HCT116 (cell line): Measurements from ENCODE around the gene HPD. TPM values are rescaled to one million over a fixed set of nuclear protein-coding genes. Genes with fewer than 3 reads are reported as not detected.

Experiments
- ATAC-seq: fragments of 200-7000 bp; cut with Tn5 transposase; 2 replicates; pipeline ENCODE4 v1.9.1; 2020; ENCODE audit warnings: mild to moderate bottlenecking, moderate library complexity
- BruUV-seq: library from RNA; stranded (reverse); fragments of 400-500 nt; replicated peaks from 2 replicates; lab custom pipeline; 2021; lab: Mats Ljungman, UMichigan
- CTCF ChIA-PET: fragments of 300-600 bp; sonication (Branson Sonifier 250); formaldehyde crosslinking; loops from one replicate; lab custom pipeline; 2021; ENCODE audit warnings: antibody characterized with exemption; lab: Charles Lee
- POLR2A ChIA-PET: fragments of 300-600, 350-600 bp; sonication (Branson Sonifier 250); formaldehyde crosslinking; loops from one replicate; lab custom pipeline; 2021; ENCODE audit warnings: antibody characterized with exemption; lab: Charles Lee
- RAD21 ChIA-PET, 2 experiments: fragments of 300-600 bp; sonication (Branson Sonifier 250); formaldehyde crosslinking; loops; one replicate each; lab custom pipeline; 2023; ENCODE audit warnings: low total read pairs in 2 of 2; ENCODE audit not compliant: uncharacterized antibody in 2 of 2, unreplicated experiment in 2 of 2, low non-redundant PET in 1 of 2; lab: Charles Lee
- DNase-seq: peaks from one replicate; pipeline ENCODE4 v3.0.0-alpha.2; 2010; ENCODE audit warnings: low read depth, low spot score
- H2AFZ ChIP-seq: fragments of 200-600 bp; shearing (Covaris generic), sonication (generic); 2 replicates; pipeline ENCODE4 v1.6.1; 2017; ENCODE audit warnings: low read depth, mixed run types, mixed read lengths, antibody characterized with exemption, low read length; ENCODE audit not compliant: poor library complexity, severe bottlenecking
- H3K27ac ChIP-seq: 2 replicates; pipeline ENCODE4 v1.5.1; 2012; ENCODE audit warnings: low read depth, low read length
- H3K27me3 ChIP-seq: fragments of 200-600 bp; sonication (generic); 2 replicates; pipeline ENCODE4 v1.6.1; 2016; ENCODE audit warnings: mixed run types, low read length, mixed read lengths; ENCODE audit not compliant: insufficient read depth
- H3K36me3 ChIP-seq, 2 experiments: fragments of 200-500 bp in 1 of 2; fragments of 200-600 bp in 1 of 2; sonication (Bioruptor generic) in 1 of 2; sonication (generic) in 1 of 2; 2 replicates each; pipeline versions ENCODE4 v1.5.1 to v1.6.1; 2014 to 2016; ENCODE audit warnings: low read length in 2 of 2, inconsistent platforms in 1 of 2, mixed read lengths in 1 of 2, mixed run types in 1 of 2; ENCODE audit not compliant: insufficient read depth in 2 of 2, control insufficient read depth in 1 of 2
- H3K4me1 ChIP-seq, 2 experiments: fragments of 200-600 bp in 1 of 2; sonication (generic) in 1 of 2; 2 replicates each; pipeline versions ENCODE4 v1.5.1 to v1.6.1; 2012 to 2017; ENCODE audit warnings: low read length in 2 of 2, inconsistent platforms in 1 of 2, mild to moderate bottlenecking in 1 of 2, mixed read lengths in 1 of 2, mixed run types in 1 of 2, moderate library complexity in 1 of 2; ENCODE audit not compliant: insufficient read depth in 2 of 2, control insufficient read depth in 1 of 2
- H3K4me2 ChIP-seq: fragments of 200-600 bp; sonication (generic); 2 replicates; pipeline ENCODE4 v1.6.1; 2017; ENCODE audit warnings: mixed run types, low read length, mixed read lengths
- H3K4me3 ChIP-seq, 2 experiments: fragments of 200-600 bp in 1 of 2; sonication (generic) in 1 of 2; replicated peaks in 1 of 2; 2 replicates each; pipeline ENCODE4 v1.5.1; 2011 to 2016; ENCODE audit warnings: low read length in 2 of 2, control low read depth in 1 of 2, low read depth in 1 of 2, mild to moderate bottlenecking in 1 of 2, mixed read lengths in 1 of 2, mixed run types in 1 of 2
- H3K79me2 ChIP-seq: fragments of 200-600 bp; sonication (generic); 2 replicates; pipeline ENCODE4 v1.6.1; 2017; ENCODE audit warnings: mild to moderate bottlenecking, mixed run types, low read length, moderate library complexity, mixed read lengths; ENCODE audit not compliant: insufficient read depth
- H3K9ac ChIP-seq: fragments of 200-600 bp; sonication (generic); 2 replicates; pipeline ENCODE4 v1.6.1; 2016; ENCODE audit warnings: low read length, mixed read lengths
- H3K9me2 ChIP-seq: fragments of 200-600 bp; sonication (generic), shearing (Covaris generic); 2 replicates; pipeline ENCODE4 v1.6.1; 2017; ENCODE audit warnings: mixed run types, mild to moderate bottlenecking, moderate library complexity; ENCODE audit not compliant: insufficient read depth
- H3K9me3 ChIP-seq, 2 experiments: fragments of 200-500 bp in 1 of 2; fragments of 200-600 bp in 1 of 2; sonication (Bioruptor generic) in 1 of 2; sonication (generic) in 1 of 2; 2 replicates each; pipeline ENCODE4 v1.6.1; 2014 to 2017; ENCODE audit warnings: low read length in 2 of 2, mixed read lengths in 2 of 2, inconsistent platforms in 1 of 2, low read depth in 1 of 2, mild to moderate bottlenecking in 1 of 2, mixed run types in 1 of 2, moderate library complexity in 1 of 2; ENCODE audit not compliant: control insufficient read depth in 1 of 2, insufficient read depth in 1 of 2
- H4K20me1 ChIP-seq: fragments of 200-600 bp; sonication (generic), shearing (Covaris generic); 2 replicates; pipeline ENCODE4 v1.6.1; 2017; ENCODE audit warnings: mixed run types, mild to moderate bottlenecking, moderate library complexity; ENCODE audit not compliant: insufficient read depth
- CTCF ChIP-seq, 3 experiments: fragments of 200-600 bp in 1 of 3; sonication (generic) in 1 of 3; IDR thresholded peaks in 2 of 3; conservative IDR thresholded peaks in 1 of 3; 2 replicates each; pipeline ENCODE4 v1.5.1; 2012 to 2017; ENCODE audit warnings: low read depth in 2 of 3, low read length in 2 of 3, antibody characterized with exemption in 1 of 3, borderline replicate concordance in 1 of 3, control low read depth in 1 of 3, mild to moderate bottlenecking in 1 of 3, mixed read lengths in 1 of 3, mixed run types in 1 of 3, moderate library complexity in 1 of 3; ENCODE audit not compliant: insufficient read depth in 1 of 3
- EGR1 ChIP-seq: IDR thresholded peaks from 2 replicates; pipeline ENCODE4 v1.6.1; 2012; ENCODE audit warnings: low read depth
- ELF1 ChIP-seq: IDR thresholded peaks from 2 replicates; pipeline ENCODE4 v1.6.1; 2012; ENCODE audit warnings: low read depth, borderline replicate concordance
- EZH2 ChIP-seq: fragments of 200-600 bp; sonication (generic); IDR thresholded peaks from 2 replicates; pipeline ENCODE4 v1.6.1; 2017; ENCODE audit warnings: antibody characterized with exemption, mixed run types
- EZH2phosphoT487 ChIP-seq: fragments of 200-600 bp; IDR thresholded peaks from 2 replicates; pipeline ENCODE4 v1.6.1; 2018; ENCODE audit warnings: antibody characterized with exemption, borderline replicate concordance
- JUND ChIP-seq: IDR thresholded peaks from 2 replicates; pipeline ENCODE4 v1.6.1; 2012
- RAD21 ChIP-seq: IDR thresholded peaks from 2 replicates; pipeline ENCODE4 v1.6.1; 2012; ENCODE audit warnings: low read depth, mild to moderate bottlenecking
- SP1 ChIP-seq: IDR thresholded peaks from 2 replicates; pipeline ENCODE4 v1.6.1; 2012; ENCODE audit warnings: low read depth
- SRF ChIP-seq: IDR thresholded peaks from 2 replicates; pipeline ENCODE4 v1.6.1; 2012; ENCODE audit warnings: low read depth
- ZFX ChIP-seq: fragments of 450-650 bp; IDR thresholded peaks from 2 replicates; pipeline ENCODE4 v1.6.1; 2017
- intact Hi-C: fragments of 100-400 bp; cut with micrococcal nuclease; formaldehyde crosslinking; loops from 2 replicates; pipeline ENCODE4 v1.10.0; 2022
- total RNA-seq: library from RNA; stranded (reverse); gene quantifications from one replicate; pipeline ENCODE4 v1.2.1, GENCODE V29; 2021; ENCODE audit not compliant: unreplicated experiment
- TF ChIP-seq, protein P1 (sequence below): IDR thresholded peaks from 2 replicates; pipeline ENCODE4 v1.6.1; 2012

The HPD gene
- total RNA-seq, 1 experiment from 2014 or later, result 1.1 TPM

DNA sequence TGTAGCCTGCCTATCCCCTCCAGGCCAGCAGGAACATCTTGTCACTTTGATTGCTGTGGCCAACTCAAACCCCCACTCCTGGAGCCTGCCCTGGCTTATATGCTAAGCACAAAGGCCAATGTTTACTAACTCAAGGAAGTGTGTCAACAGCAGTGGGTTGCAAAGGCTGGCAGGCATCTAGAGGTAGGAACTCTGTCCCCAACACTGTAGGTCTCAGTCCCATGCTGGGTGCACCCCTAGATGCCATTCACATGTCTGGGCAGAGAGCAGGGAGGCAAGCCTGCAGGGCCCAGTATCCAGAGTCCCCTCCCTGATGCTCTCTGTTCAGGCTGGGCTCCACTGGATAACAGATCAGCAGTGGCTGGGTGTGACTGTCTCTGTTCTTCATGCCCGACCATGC, 1.6 kb upstream of the HPD start:
- peaks cover 15 to 28% of the 10 kb centered on the region in 2 experiments for H3K4me1 ChIP-seq
- CTCF ChIA-PET, result no interaction called here
- no peak overlapping the region for H3K9ac ChIP-seq
- H3K79me2 ChIP-seq, result no peaks in the 10 kb centered on the region
- no peaks in the 10 kb centered on the region for H3K27me3 ChIP-seq
- POLR2A ChIA-PET, result no interaction called here
- no TSS peak for BruUV-seq
- H2AFZ ChIP-seq, result no peak overlapping the region
- TF ChIP-seq JUND, result no peak
- no peak for TF ChIP-seq SP1
- no peak for TF ChIP-seq EGR1
- no peak for TF ChIP-seq RAD21
- TF ChIP-seq ELF1, result no peak
- TF ChIP-seq SRF, result no peak
- no peak for TF ChIP-seq ZFX
- no peak for TF ChIP-seq CTCF (IDR thresholded peaks at IDR 0.05 in 2 of 3, conservative IDR thresholded peaks at IDR 0.05 in 1 of 3; ENCODE audit: borderline replicate concordance in 1 of 3, insufficient read depth in 1 of 3, low read depth in 2 of 3, low read length in 2 of 3)
- H3K9me3 ChIP-seq, result no peaks in the 10 kb centered on the region
- RAD21 ChIA-PET, result interaction anchor here in 1 of 2 experiments (1.1 kb wide), 1 partner anchor 66 kb away, joined by 3 read pairs; no protein-coding TSS in a partner anchor
- no peak overlapping the region for H3K27ac ChIP-seq
- H3K4me3 ChIP-seq, result no peak overlapping the region
- ATAC-seq, result no peak
- no peaks in the 10 kb centered on the region for H3K36me3 ChIP-seq
- intact Hi-C loops, result no loop called here
- no peak overlapping the region for H3K4me2 ChIP-seq
- no peak for DNase-seq
- no peaks in the 10 kb centered on the region for H3K9me2 ChIP-seq
- H4K20me1 ChIP-seq, result no peaks in the 10 kb centered on the region

GRCh38 chr12:121858318-121858661, 369 bp downstream of the HPD start:
- Histone ChIP-seq H2AFZ (no peak overlapping the region), H4K20me1 (no peaks in the 10 kb centered on the region), H3K9me3 (no peaks in the 10 kb centered on the region), H3K4me3 (no peak overlapping the region), H3K79me2 (no peaks in the 10 kb centered on the region), H3K27ac (peak overlapping the region; percentile 52; the same call in 1 of the 2 replicates), H3K9ac (no peak overlapping the region), H3K9me2 (no peaks in the 10 kb centered on the region), H3K27me3 (no peaks in the 10 kb centered on the region), H3K36me3 (no peaks in the 10 kb centered on the region), H3K4me2 (peak overlapping the region; percentile 61), H3K4me1 (peaks cover 15 to 28% of the 10 kb centered on the region in 2 experiments)
- no TSS peak for BruUV-seq
- TF ChIP-seq CTCF (IDR thresholded peaks at IDR 0.05 in 2 of 3, conservative IDR thresholded peaks at IDR 0.05 in 1 of 3; ENCODE audit: borderline replicate concordance in 1 of 3, insufficient read depth in 1 of 3, low read depth in 2 of 3, low read length in 2 of 3), result no peak
- TF ChIP-seq EGR1, result no peak
- no peak for TF ChIP-seq EZH2
- TF ChIP-seq, protein P1, sequence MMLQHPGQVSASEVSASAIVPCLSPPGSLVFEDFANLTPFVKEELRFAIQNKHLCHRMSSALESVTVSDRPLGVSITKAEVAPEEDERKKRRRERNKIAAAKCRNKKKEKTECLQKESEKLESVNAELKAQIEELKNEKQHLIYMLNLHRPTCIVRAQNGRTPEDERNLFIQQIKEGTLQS, result no peak
- no peak for TF ChIP-seq ELF1
- no peak for TF ChIP-seq EZH2phosphoT487
- DNase-seq (no peak), ATAC-seq (no peak)
- intact Hi-C loops, result no loop called here
- ChIA-PET POLR2A (no interaction called here), RAD21 (no interaction called here), CTCF (no interaction called here)
